Stomach (tissue), 9 donors: ENCODE data around the gene ASXL3. TPM values are rescaled to one million over a fixed set of nuclear protein-coding genes. Genes with fewer than 3 reads are reported as not detected.

Experiments used
- DNase-seq, 2 donors: peaks; one replicate each; pipeline versions ENCODE4 v3.0.0 to v3.0.0-alpha.2; 2013 to 2019
- H3K27ac ChIP-seq, 5 donors: fragments of 200-600 bp in 4 of 5; sonication (generic) in 4 of 5; one replicate each; pipeline ENCODE4 v1.5.1; 2013 to 2019; ENCODE audit warnings: mild to moderate bottlenecking in 1 of 5, moderate library complexity in 1 of 5
- H3K27me3 ChIP-seq, 3 donors: fragments of 200-600 bp; sonication (generic); one replicate each; pipeline ENCODE4 v1.5.1; 2017 to 2019; ENCODE audit warnings: mixed run types in 1 of 3
- H3K36me3 ChIP-seq, 4 donors: fragments of 200-600 bp; sonication (generic); 1 replicate in 3 of 4; 2 replicates in 1 of 4; pipeline ENCODE4 v1.5.1; 2016 to 2019
- H3K4me1 ChIP-seq, 4 donors: fragments of 200-600 bp; sonication (generic); one replicate each; pipeline ENCODE4 v1.5.1; 2016 to 2019
- H3K4me3 ChIP-seq, 4 donors: fragments of 200-600 bp; sonication (generic) in 3 of 4; one replicate each; pipeline ENCODE4 v1.5.1; 2016 to 2019; ENCODE audit warnings: mild to moderate bottlenecking in 1 of 4
- H3K9me3 ChIP-seq, 4 donors: fragments of 200-600 bp; sonication (generic); one replicate each; pipeline ENCODE4 v1.5.1; 2016 to 2019
- EP300 ChIP-seq: sonication (generic); formaldehyde crosslinking; IDR thresholded peaks from one replicate; pipeline ENCODE4 v1.6.1; 2017; ENCODE audit warnings: antibody characterized with exemption
- POLR2A ChIP-seq, 4 donors: fragments of 450-650 bp; IDR thresholded peaks; one replicate each; pipeline ENCODE4 v1.6.1; 2016; ENCODE audit warnings: antibody characterized with exemption in 4 of 4, control low read depth in 2 of 4, mild to moderate bottlenecking in 1 of 4, moderate library complexity in 1 of 4
- POLR2AphosphoS5 ChIP-seq, 3 donors: sonication (generic); formaldehyde crosslinking; IDR thresholded peaks; one replicate each; pipeline ENCODE4 v1.6.1; 2016; ENCODE audit warnings: antibody characterized with exemption in 3 of 3
- WGBS, 5 donors: extraction: QIAGEN DNeasy Blood & Tissue Kit in 3 of 5; methylation state at CpG; one replicate each; pipeline versions ENCODE4 v1.1.5 to v1.1.7; 2013 to 2018; 5-methylcytosine and 5-hydroxymethylcytosine counted together
- intact Hi-C: fragments of 100-400 bp; cut with DNase I; formaldehyde crosslinking; loops from one replicate; pipeline ENCODE4 v1.15.1; 2023; ENCODE audit warnings: low total_unique reads
- polyA plus RNA-seq, 3 donors: library from polyadenylated mRNA; stranded (reverse); fragments of 200-250 nt; gene quantifications; one replicate each; pipeline ENCODE4 v1.2.3, GENCODE V29; 2013
- total RNA-seq, 5 donors: library from RNA; depleted of rRNA; stranded (reverse); fragments of >200 nt; gene quantifications; one replicate each; pipeline versions ENCODE4 v1.1.0 to v1.2.3, GENCODE V29; 2014 to 2016
- TF ChIP-seq, protein P1 (sequence below), 7 experiments: fragments of 450-650 bp in 4 of 7; fragments of 200-600 bp in 3 of 7; sonication (generic) in 3 of 7; IDR thresholded peaks; one replicate each; pipeline ENCODE4 v1.5.1; 2016 to 2019; ENCODE audit warnings: antibody characterized with exemption in 7 of 7, control low read depth in 2 of 7, mild to moderate bottlenecking in 1 of 7
- donor health status: healthy with polysubstance abuse.
- donor health status: Bipolar disorder and iron deficiency.
- donor health status: healthy.

The ASXL3 gene
- total and polyA plus RNA-seq, 8 donors: 0.28 to 8.0 (median 1.2) TPM; not detected in 1

DNA sequence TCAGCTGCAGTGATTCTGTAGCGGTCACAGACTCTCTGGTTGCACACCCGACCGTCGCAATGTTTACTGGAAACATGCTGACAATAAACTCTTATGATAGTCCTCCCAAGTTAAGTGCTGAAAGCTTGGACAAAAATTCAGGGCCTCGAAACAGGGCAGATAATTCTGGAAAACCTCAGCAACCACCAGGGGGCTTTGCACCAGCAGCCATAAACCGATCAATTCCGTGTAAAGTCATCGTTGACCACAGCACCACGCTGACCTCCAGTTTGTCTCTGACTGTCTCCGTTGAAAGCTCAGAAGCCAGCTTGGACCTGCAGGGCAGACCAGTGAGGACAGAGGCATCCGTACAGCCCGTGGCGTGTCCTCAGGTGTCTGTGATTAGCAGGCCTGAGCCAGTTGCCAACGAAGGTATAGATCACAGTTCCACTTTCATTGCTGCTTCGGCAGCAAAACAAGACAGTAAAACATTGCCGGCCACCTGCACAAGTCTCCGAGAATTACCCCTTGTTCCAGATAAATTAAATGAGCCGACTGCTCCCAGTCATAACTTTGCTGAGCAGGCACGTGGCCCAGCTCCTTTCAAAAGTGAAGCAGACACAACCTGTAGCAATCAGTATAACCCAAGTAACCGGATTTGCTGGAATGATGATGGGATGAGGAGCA lies 166.1 kb downstream of the ASXL3 start:
- TF ChIP-seq EP300: no peak
- no peak for TF ChIP-seq POLR2A (IDR thresholded peaks at IDR 0.05)
- TF ChIP-seq, protein P1, sequence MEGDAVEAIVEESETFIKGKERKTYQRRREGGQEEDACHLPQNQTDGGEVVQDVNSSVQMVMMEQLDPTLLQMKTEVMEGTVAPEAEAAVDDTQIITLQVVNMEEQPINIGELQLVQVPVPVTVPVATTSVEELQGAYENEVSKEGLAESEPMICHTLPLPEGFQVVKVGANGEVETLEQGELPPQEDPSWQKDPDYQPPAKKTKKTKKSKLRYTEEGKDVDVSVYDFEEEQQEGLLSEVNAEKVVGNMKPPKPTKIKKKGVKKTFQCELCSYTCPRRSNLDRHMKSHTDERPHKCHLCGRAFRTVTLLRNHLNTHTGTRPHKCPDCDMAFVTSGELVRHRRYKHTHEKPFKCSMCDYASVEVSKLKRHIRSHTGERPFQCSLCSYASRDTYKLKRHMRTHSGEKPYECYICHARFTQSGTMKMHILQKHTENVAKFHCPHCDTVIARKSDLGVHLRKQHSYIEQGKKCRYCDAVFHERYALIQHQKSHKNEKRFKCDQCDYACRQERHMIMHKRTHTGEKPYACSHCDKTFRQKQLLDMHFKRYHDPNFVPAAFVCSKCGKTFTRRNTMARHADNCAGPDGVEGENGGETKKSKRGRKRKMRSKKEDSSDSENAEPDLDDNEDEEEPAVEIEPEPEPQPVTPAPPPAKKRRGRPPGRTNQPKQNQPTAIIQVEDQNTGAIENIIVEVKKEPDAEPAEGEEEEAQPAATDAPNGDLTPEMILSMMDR (IDR thresholded peaks at IDR 0.05): no peak
- no peak for TF ChIP-seq POLR2AphosphoS5 (IDR thresholded peaks at IDR 0.05)
- intact Hi-C loops: no loop called here
- 89 to 97% (median 95%) methylated on average over 20 of the region's 20 CpGs for WGBS, 5 donors
- no peaks in the 10 kb centered on the region for H3K27me3 ChIP-seq
- H3K9me3 ChIP-seq: no peaks in the 10 kb centered on the region
- H3K36me3 ChIP-seq: peaks cover 5 to 41% (median 22%) of the 10 kb centered on the region in 4 donors
- no peak for DNase-seq
- H3K4me1 ChIP-seq: no peaks in the 10 kb centered on the region
- no peak overlapping the region for H3K4me3 ChIP-seq
- H3K27ac ChIP-seq: no peak overlapping the region

DNA sequence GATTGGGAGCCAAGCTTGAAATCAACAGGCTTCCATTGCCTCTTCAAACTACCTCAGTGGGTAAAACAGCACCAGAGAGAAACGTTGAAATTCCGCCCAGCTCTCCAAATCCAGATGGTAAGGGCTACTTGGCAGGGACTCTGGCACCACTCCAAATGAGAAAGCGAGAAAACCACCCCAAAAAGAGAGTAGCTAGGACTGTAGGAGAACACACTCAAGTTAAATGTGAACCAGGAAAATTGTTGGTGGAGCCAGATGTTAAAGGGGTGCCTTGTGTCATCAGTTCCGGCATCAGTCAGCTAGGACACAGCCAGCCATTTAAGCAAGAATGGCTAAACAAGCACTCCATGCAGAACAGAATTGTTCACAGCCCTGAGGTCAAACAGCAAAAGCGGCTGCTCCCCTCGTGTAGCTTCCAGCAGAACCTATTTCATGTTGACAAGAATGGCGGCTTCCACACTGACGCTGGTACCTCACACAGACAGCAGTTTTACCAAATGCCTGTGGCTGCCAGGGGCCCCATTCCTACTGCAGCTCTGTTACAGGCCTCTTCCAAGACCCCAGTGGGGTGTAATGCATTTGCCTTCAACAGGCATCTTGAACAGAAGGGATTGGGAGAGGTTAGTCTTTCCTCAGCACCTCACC lies 167.3 kb downstream of the ASXL3 start:
- Histone ChIP-seq H3K4me3 (no peak overlapping the region), H3K36me3 (peaks cover 5 to 31% (median 18%) of the 10 kb centered on the region in 4 donors), H3K9me3 (no peaks in the 10 kb centered on the region), H3K27ac (no peak overlapping the region), H3K4me1 (no peaks in the 10 kb centered on the region), H3K27me3 (no peaks in the 10 kb centered on the region)
- 92 to 98% (median 92%) methylated on average over 8 of the region's 8 CpGs for WGBS, 5 donors
- intact Hi-C loops: no loop called here
- no peak for TF ChIP-seq EP300
- no peak for TF ChIP-seq POLR2A (IDR thresholded peaks at IDR 0.05)
- no peak for TF ChIP-seq POLR2AphosphoS5 (IDR thresholded peaks at IDR 0.05)
- TF ChIP-seq, protein P1 (IDR thresholded peaks at IDR 0.05): no peak
- DNase-seq: no peak

DNA sequence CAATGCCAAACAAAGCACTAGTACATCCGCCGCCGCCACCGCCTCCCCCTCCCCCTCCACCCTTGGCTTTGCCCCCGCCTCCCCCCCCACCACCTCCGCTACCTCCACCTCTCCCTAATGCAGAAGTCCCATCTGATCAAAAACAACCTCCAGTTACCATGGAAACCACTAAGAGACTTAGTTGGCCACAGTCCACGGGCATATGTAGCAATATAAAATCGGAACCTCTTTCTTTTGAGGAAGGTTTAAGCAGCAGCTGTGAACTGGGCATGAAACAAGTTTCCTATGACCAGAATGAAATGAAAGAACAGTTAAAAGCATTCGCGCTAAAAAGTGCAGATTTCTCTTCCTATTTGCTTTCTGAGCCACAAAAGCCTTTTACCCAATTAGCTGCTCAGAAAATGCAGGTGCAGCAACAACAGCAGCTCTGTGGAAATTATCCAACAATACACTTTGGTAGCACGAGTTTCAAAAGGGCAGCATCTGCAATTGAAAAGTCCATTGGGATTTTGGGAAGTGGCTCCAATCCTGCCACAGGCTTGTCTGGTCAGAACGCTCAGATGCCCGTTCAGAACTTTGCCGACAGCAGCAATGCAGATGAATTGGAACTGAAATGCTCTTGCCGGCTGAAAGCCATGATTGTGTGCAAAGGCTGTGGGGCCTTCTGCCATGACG lies 168.0 kb downstream of the ASXL3 start:
- Histone ChIP-seq H3K9me3 (no peaks in the 10 kb centered on the region), H3K27ac (no peak overlapping the region), H3K4me1 (no peaks in the 10 kb centered on the region), H3K36me3 (peaks cover 5 to 29% (median 18%) of the 10 kb centered on the region in 4 donors), H3K4me3 (no peak overlapping the region), H3K27me3 (no peaks in the 10 kb centered on the region)
- WGBS, 5 donors: 92 to 93% (median 93%) methylated on average over 16 of the region's 16 CpGs
- intact Hi-C loops: no loop called here
- no peak for DNase-seq
- TF ChIP-seq POLR2A (IDR thresholded peaks at IDR 0.05) (no peak), POLR2AphosphoS5 (IDR thresholded peaks at IDR 0.05) (no peak), EP300 (no peak)
- TF ChIP-seq, protein P1 (IDR thresholded peaks at IDR 0.05): no peak

DNA sequence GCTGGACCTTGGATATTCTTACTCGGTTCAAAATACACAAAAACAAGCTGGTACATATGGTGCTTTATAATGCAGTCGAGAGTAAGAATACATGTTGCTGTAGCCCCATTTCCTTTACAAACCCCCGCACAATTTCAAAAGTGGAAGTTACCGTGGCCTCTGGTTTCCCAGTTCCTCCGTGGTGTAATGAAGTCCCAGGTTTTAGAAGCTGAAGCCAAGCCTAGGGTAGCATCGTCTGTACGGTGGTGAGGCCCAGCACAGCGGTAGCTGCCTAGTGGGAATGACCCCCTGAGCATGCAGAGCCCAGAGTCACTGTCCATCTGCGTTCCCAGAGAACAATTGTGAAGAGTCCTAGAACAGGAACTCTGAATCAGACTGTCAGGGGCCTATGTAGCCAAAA lies 171.8 kb downstream of the ASXL3 start:
- TF ChIP-seq POLR2AphosphoS5 (IDR thresholded peaks at IDR 0.05) (no peak), EP300 (no peak), POLR2A (IDR thresholded peaks at IDR 0.05) (no peak)
- TF ChIP-seq, protein P1 (IDR thresholded peaks at IDR 0.05): no peak
- WGBS, 5 donors: 68 to 76% (median 72%) methylated on average over 9 of the region's 9 CpGs
- H3K27me3 ChIP-seq: no peaks in the 10 kb centered on the region
- DNase-seq: no peak
- no peaks in the 10 kb centered on the region for H3K4me1 ChIP-seq
- H3K4me3 ChIP-seq: no peak overlapping the region
- H3K27ac ChIP-seq: no peak overlapping the region
- no peaks in the 10 kb centered on the region for H3K36me3 ChIP-seq
- H3K9me3 ChIP-seq: no peaks in the 10 kb centered on the region
- intact Hi-C loops: no loop called here
